Measurements from ENCODE around the gene LEPR.

LEPR gene

DNA sequence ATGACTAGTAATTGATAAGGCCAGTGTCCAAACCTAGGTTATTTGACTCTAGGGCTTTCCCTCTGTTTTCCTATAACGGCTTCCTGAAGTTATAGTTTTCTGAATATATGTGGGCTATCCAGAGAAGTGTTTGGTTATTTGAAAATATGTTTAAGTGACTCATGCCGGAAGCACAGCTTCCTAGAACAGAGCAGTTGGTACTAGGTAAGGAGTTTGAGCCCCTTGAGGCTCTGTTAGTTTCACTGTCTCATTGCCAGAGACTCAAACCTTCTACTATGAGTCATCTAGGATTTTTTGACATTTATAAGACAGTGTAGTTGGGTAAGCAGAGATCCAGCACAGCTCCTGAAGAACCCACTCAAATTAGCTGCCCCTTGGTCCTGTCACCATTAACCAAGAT is 27.1 kb upstream of the LEPR start:
- H3K9ac ChIP-seq (ENCODE audit: low read length in 2 of 2), result no peak overlapping the region
- no peak overlapping the region for H3K4me3 ChIP-seq (ENCODE audit: low read length in 2 of 2)
- H3K27ac ChIP-seq (ENCODE audit: low read length), result no peak overlapping the region
- no peaks in the 10 kb centered on the region for H3K4me1 ChIP-seq (ENCODE audit: control insufficient read depth, insufficient read depth, low read length)
- no peaks in the 10 kb centered on the region for H3K36me3 ChIP-seq (ENCODE audit: control insufficient read depth in 2 of 2, insufficient read depth in 2 of 2, low read length in 2 of 2)
- H3K9me3 ChIP-seq (ENCODE audit: control insufficient read depth in 2 of 2, low read length in 2 of 2), result no peaks in the 10 kb centered on the region
- H3K27me3 ChIP-seq (ENCODE audit: control insufficient read depth in 1 of 2, insufficient read depth in 2 of 2, low read length in 2 of 2), result no peaks in the 10 kb centered on the region

DNA sequence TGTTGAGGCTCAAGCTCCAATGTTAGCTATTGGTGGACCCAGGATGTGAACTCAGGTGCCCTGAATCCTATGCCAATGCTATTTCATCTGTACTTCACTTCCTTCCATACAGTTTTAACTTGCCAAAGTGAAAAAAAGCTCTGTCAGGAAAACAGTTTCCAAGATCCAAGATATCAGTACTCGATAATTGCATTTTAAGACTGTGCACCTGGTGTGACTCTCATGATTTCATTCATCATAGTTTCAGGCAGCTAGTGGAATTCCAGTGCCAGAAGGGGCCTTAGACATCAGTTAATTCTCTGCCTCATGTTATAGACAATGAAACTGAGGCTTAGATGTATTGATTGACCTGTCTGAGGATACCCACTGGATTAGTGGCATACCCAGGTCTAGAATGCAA is 26.5 kb upstream of the LEPR start:
- no peaks in the 10 kb centered on the region for H3K4me1 ChIP-seq (ENCODE audit: control insufficient read depth, insufficient read depth, low read length)
- no peak overlapping the region for H3K27ac ChIP-seq (ENCODE audit: low read length)
- no peaks in the 10 kb centered on the region for H3K9me3 ChIP-seq (ENCODE audit: control insufficient read depth in 2 of 2, low read length in 2 of 2)
- no peaks in the 10 kb centered on the region for H3K27me3 ChIP-seq (ENCODE audit: control insufficient read depth in 1 of 2, insufficient read depth in 2 of 2, low read length in 2 of 2)
- no peak overlapping the region for H3K4me3 ChIP-seq (ENCODE audit: low read length in 2 of 2)
- no peaks in the 10 kb centered on the region for H3K36me3 ChIP-seq (ENCODE audit: control insufficient read depth in 2 of 2, insufficient read depth in 2 of 2, low read length in 2 of 2)
- H3K9ac ChIP-seq (ENCODE audit: low read length in 2 of 2), result no peak overlapping the region

DNA sequence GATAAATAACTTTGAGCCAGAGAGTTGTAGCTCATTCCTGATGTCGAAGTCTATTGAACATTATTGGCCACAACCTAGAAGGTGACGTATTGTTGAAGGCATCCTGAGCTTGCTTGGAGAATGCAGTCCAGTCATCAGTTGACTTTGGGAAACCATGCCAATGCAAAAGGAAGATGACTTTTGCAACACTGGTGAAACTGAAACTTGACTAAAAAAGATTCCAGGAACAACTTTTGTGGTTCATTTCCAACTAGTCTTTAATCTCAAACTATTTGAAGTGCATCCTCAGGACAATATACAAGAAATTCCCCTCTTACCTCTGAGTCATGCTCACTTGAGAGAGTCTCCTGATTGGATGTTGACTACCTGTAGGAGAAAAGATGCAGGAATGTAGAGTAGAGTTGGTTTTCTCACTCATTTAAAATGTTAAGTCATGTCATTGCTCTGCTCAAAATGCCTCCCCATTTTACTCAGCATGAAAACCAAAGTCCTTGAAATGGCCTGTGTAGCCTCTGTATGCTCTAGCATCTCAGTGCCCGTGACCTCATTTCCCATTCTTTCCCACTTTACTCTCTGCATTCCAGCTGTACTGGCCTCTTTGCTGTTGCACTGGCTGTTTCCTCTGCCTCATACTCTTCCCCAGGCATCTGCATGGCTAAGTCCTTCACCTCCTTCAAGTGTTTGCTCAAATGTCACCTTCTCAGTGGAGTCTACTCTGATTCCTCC is 24.4 kb upstream of the LEPR start:
- Histone ChIP-seq H3K4me1 (ENCODE audit: control insufficient read depth, insufficient read depth, low read length) (no peaks in the 10 kb centered on the region), H3K4me3 (ENCODE audit: low read length in 2 of 2) (no peak overlapping the region), H3K9me3 (ENCODE audit: control insufficient read depth in 2 of 2, low read length in 2 of 2) (no peaks in the 10 kb centered on the region), H3K27me3 (ENCODE audit: control insufficient read depth in 1 of 2, insufficient read depth in 2 of 2, low read length in 2 of 2) (no peaks in the 10 kb centered on the region), H3K36me3 (ENCODE audit: control insufficient read depth in 2 of 2, insufficient read depth in 2 of 2, low read length in 2 of 2) (no peaks in the 10 kb centered on the region), H3K27ac (ENCODE audit: low read length) (no peak overlapping the region), H3K9ac (ENCODE audit: low read length in 2 of 2) (no peak overlapping the region)

DNA sequence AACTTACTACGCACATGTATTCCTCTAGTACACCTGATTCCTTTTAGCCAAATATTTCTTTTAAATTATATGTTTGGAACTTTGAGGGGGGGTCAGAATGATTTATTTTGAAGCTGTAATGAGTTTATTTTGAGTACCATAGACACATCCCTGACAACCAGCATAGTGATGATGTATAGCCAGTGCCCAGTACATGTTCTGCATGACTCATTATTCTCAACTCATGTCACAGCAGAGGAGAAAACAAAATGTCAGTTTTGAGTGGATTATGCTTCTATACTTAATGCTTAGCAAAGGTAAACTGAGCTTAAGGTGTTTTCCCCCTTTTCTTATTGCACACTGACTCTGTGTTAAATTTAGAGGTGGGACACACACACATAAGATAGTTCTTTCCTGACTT is 22.4 kb upstream of the LEPR start:
- no peak overlapping the region for H3K9ac ChIP-seq (ENCODE audit: low read length in 2 of 2)
- H3K9me3 ChIP-seq (ENCODE audit: control insufficient read depth in 2 of 2, low read length in 2 of 2), result no peaks in the 10 kb centered on the region
- no peak overlapping the region for H3K4me3 ChIP-seq (ENCODE audit: low read length in 2 of 2)
- H3K36me3 ChIP-seq (ENCODE audit: control insufficient read depth in 2 of 2, insufficient read depth in 2 of 2, low read length in 2 of 2), result no peaks in the 10 kb centered on the region
- H3K27me3 ChIP-seq (ENCODE audit: control insufficient read depth in 1 of 2, insufficient read depth in 2 of 2, low read length in 2 of 2), result no peaks in the 10 kb centered on the region
- no peak overlapping the region for H3K27ac ChIP-seq (ENCODE audit: low read length)
- no peaks in the 10 kb centered on the region for H3K4me1 ChIP-seq (ENCODE audit: control insufficient read depth, insufficient read depth, low read length)

DNA sequence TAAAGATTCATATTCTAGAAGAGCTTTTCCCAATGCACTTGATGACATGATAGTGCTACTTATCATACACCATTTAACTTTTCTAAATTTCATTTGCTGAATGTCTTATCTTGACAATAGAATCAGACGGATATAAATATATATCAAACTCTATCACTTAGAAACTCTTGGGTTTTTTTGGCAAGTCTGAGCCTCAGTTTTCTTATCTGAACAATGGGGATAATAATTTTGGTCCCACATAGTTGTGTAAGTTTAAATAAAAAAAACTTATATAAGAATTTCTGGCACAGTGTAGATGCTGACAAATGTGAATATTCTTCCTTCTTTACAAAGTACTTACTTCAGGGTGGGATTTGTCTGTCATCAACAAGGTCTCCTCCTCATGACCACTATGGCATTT is 21.5 kb upstream of the LEPR start:
- no peaks in the 10 kb centered on the region for H3K4me1 ChIP-seq (ENCODE audit: control insufficient read depth, insufficient read depth, low read length)
- H3K9me3 ChIP-seq (ENCODE audit: control insufficient read depth in 2 of 2, low read length in 2 of 2), result no peaks in the 10 kb centered on the region
- no peak overlapping the region for H3K4me3 ChIP-seq (ENCODE audit: low read length in 2 of 2)
- no peaks in the 10 kb centered on the region for H3K27me3 ChIP-seq (ENCODE audit: control insufficient read depth in 1 of 2, insufficient read depth in 2 of 2, low read length in 2 of 2)
- H3K27ac ChIP-seq (ENCODE audit: low read length), result no peak overlapping the region
- H3K9ac ChIP-seq (ENCODE audit: low read length in 2 of 2), result no peak overlapping the region
- no peaks in the 10 kb centered on the region for H3K36me3 ChIP-seq (ENCODE audit: control insufficient read depth in 2 of 2, insufficient read depth in 2 of 2, low read length in 2 of 2)

DNA sequence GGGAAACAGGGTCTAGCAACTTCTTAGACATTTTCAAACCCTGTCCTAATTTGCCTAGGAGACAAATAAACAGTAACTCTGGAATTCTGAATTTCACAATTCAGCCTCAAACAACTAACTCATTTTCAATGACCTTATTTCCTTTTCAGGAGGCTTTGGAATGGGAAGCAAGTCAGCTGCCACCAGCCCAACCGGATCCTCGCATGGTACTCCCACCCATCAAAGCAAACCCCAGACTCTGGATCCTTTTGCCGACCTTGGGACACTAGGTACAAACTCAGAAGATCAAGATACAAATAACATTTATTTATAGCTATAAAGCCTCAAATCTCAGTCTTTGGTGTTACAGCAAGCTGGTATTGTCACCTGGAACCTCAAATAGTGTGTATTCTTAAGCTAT is 18.9 kb upstream of the LEPR start:
- H3K9ac ChIP-seq (ENCODE audit: low read length in 2 of 2), result no peak overlapping the region
- H3K9me3 ChIP-seq (ENCODE audit: control insufficient read depth in 2 of 2, low read length in 2 of 2), result no peaks in the 10 kb centered on the region
- H3K27me3 ChIP-seq (ENCODE audit: control insufficient read depth in 1 of 2, insufficient read depth in 2 of 2, low read length in 2 of 2), result no peaks in the 10 kb centered on the region
- H3K36me3 ChIP-seq (ENCODE audit: control insufficient read depth in 2 of 2, insufficient read depth in 2 of 2, low read length in 2 of 2), result no peaks in the 10 kb centered on the region
- H3K4me3 ChIP-seq (ENCODE audit: low read length in 2 of 2), result no peak overlapping the region
- H3K27ac ChIP-seq (ENCODE audit: low read length), result no peak overlapping the region
- H3K4me1 ChIP-seq (ENCODE audit: control insufficient read depth, insufficient read depth, low read length), result no peaks in the 10 kb centered on the region

DNA sequence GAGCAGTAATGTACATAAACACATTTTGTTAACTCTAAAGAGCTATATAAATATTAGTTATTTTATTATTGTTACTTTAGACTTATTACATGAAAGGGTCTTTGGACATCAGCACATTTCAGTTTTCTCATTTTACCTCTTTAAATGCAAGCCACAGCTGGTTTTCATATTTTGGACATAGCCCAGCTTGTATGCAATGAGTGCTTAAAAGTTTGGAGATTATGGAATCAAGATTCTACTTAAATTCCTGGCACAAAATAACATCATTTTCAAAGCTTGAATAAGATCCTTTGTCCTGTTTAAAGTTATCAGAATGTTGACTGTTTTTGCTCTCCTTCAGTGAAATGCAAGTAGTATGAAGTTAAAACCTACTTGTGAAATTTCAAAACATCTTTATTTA is 15.5 kb upstream of the LEPR start:
- H3K36me3 ChIP-seq (ENCODE audit: control insufficient read depth in 2 of 2, insufficient read depth in 2 of 2, low read length in 2 of 2), result peaks cover 0 to 2% of the 10 kb centered on the region in 2 donors
- no peak overlapping the region for H3K4me3 ChIP-seq (ENCODE audit: low read length in 2 of 2)
- no peak overlapping the region for H3K9ac ChIP-seq (ENCODE audit: low read length in 2 of 2)
- H3K27me3 ChIP-seq (ENCODE audit: control insufficient read depth in 1 of 2, insufficient read depth in 2 of 2, low read length in 2 of 2), result no peaks in the 10 kb centered on the region
- no peaks in the 10 kb centered on the region for H3K4me1 ChIP-seq (ENCODE audit: control insufficient read depth, insufficient read depth, low read length)
- no peaks in the 10 kb centered on the region for H3K9me3 ChIP-seq (ENCODE audit: control insufficient read depth in 2 of 2, low read length in 2 of 2)
- H3K27ac ChIP-seq (ENCODE audit: low read length), result no peak overlapping the region

DNA sequence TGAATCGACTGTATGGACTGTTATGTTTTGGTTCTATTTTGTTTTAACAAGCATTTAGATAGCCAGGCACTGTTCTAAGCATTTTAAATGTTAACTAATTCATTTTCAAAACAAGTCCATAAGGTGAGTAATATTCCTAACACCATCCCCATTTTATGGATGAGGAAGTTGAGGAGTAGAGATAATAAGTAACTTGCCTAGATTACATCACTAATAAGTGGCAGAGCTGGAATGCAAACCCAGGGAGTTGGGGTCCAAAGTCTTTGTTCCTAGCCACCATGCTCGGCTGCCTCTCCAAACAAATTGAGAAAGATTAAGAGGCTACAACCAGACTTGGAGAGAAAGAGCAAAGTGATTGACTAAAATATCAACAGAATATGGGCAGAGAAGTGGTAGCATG is 12.6 kb upstream of the LEPR start:
- Histone ChIP-seq H3K4me1 (ENCODE audit: control insufficient read depth, insufficient read depth, low read length) (no peaks in the 10 kb centered on the region), H3K9me3 (ENCODE audit: control insufficient read depth in 2 of 2, low read length in 2 of 2) (no peaks in the 10 kb centered on the region), H3K27me3 (ENCODE audit: control insufficient read depth in 1 of 2, insufficient read depth in 2 of 2, low read length in 2 of 2) (no peaks in the 10 kb centered on the region), H3K4me3 (ENCODE audit: low read length in 2 of 2) (no peak overlapping the region), H3K27ac (ENCODE audit: low read length) (no peak overlapping the region), H3K36me3 (ENCODE audit: control insufficient read depth in 2 of 2, insufficient read depth in 2 of 2, low read length in 2 of 2) (peaks cover 0 to 2% of the 10 kb centered on the region in 2 donors), H3K9ac (ENCODE audit: low read length in 2 of 2) (no peak overlapping the region)

DNA sequence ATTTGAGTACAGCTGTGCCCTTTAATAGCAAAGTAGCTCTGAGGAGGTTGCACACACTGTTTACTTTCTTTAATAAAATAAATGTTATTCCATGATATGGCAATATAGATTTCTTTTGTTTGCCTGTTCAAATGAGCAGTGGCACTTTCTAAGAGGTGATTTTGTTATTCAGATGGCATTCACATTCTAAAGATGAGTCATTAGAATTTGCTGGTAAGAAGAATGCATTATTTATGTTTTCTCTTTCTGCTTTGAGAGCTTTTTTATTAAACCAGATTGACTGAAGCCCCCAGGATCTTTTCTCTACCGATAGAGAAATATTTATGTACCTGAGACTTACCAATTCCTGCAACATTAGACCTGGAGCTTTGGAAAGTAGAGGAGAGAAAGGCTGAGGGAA is 11.2 kb upstream of the LEPR start:
- H3K27ac ChIP-seq (ENCODE audit: low read length), result no peak overlapping the region
- no peaks in the 10 kb centered on the region for H3K9me3 ChIP-seq (ENCODE audit: control insufficient read depth in 2 of 2, low read length in 2 of 2)
- H3K36me3 ChIP-seq (ENCODE audit: control insufficient read depth in 2 of 2, insufficient read depth in 2 of 2, low read length in 2 of 2), result peaks cover 0 to 2% of the 10 kb centered on the region in 2 donors
- H3K4me3 ChIP-seq (ENCODE audit: low read length in 2 of 2), result no peak overlapping the region
- no peaks in the 10 kb centered on the region for H3K4me1 ChIP-seq (ENCODE audit: control insufficient read depth, insufficient read depth, low read length)
- no peaks in the 10 kb centered on the region for H3K27me3 ChIP-seq (ENCODE audit: control insufficient read depth in 1 of 2, insufficient read depth in 2 of 2, low read length in 2 of 2)
- no peak overlapping the region for H3K9ac ChIP-seq (ENCODE audit: low read length in 2 of 2)

DNA sequence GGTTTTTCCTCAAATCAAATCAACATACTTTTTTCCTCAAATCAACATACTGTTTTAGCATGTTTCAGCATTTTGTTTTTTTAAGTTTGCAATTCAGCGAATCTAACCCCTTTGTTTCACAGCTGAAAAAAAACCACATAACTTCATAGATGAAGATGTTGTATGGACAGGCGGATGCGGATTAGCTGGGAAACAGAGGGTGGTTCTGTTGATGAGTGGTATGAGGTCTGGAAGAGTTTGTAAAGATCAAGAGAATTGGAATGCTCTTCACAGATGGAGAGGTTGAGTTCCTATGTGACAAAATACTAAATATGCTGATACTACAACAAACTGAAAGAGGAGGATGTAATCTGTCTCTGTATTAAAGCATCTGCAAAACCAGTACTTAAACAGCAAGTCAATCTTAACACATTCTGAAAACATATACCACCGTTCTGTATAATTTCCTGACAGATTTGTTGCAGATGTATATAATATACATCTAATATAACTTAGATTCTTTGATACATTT is 10.6 kb upstream of the LEPR start:
- no peaks in the 10 kb centered on the region for H3K27me3 ChIP-seq (ENCODE audit: control insufficient read depth in 1 of 2, insufficient read depth in 2 of 2, low read length in 2 of 2)
- no peaks in the 10 kb centered on the region for H3K4me1 ChIP-seq (ENCODE audit: control insufficient read depth, insufficient read depth, low read length)
- H3K27ac ChIP-seq (ENCODE audit: low read length), result no peak overlapping the region
- H3K9me3 ChIP-seq (ENCODE audit: control insufficient read depth in 2 of 2, low read length in 2 of 2), result no peaks in the 10 kb centered on the region
- no peak overlapping the region for H3K4me3 ChIP-seq (ENCODE audit: low read length in 2 of 2)
- H3K9ac ChIP-seq (ENCODE audit: low read length in 2 of 2), result no peak overlapping the region
- peaks cover 0 to 2% of the 10 kb centered on the region in 2 donors for H3K36me3 ChIP-seq (ENCODE audit: control insufficient read depth in 2 of 2, insufficient read depth in 2 of 2, low read length in 2 of 2)

DNA sequence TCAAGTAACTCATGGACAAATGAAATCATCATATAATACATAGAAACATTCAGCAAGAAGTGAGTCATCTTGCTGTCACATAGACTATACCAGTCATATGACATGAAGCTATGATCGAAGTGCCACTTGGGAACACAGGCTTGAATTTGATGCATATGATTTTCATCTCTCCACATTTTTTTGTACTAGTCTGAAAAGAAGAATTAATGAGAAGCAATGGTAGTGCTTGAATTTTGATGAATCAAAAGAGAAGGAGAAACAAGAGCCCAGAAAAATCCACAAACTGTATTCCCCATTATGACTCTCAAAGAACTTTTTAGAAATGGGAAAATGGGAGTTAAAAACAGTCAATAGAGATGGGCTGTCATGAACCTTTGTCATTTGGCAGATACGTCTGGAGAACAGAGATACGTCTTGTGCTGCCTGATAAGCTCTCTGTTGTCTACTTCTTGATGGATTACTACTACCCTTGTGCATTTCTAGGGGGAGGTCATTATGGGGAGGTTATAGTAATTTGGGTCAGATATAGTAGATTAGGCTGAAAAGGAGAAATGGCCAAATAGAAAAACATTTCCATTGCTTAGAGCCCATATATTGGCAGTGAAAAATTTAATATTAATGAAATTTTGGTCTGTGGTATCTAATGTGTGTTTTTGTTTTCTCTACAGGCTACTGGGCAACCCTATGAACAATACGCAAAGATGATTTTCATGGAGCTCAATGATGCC is 8.0 kb upstream of the LEPR start:
- Histone ChIP-seq H3K9me3 (ENCODE audit: control insufficient read depth in 2 of 2, low read length in 2 of 2) (no peaks in the 10 kb centered on the region), H3K4me3 (ENCODE audit: low read length in 2 of 2) (no peak overlapping the region), H3K36me3 (ENCODE audit: control insufficient read depth in 2 of 2, insufficient read depth in 2 of 2, low read length in 2 of 2) (peaks cover 0 to 2% of the 10 kb centered on the region in 2 donors), H3K9ac (ENCODE audit: low read length in 2 of 2) (no peak overlapping the region), H3K27ac (ENCODE audit: low read length) (no peak overlapping the region), H3K27me3 (ENCODE audit: control insufficient read depth in 1 of 2, insufficient read depth in 2 of 2, low read length in 2 of 2) (peaks cover 0 to 3% of the 10 kb centered on the region in 2 donors), H3K4me1 (ENCODE audit: control insufficient read depth, insufficient read depth, low read length) (no peaks in the 10 kb centered on the region)

All from stomach smooth muscle (tissue), 2 donors.